K562 (cell line): Measurements from ENCODE around the gene LRMDA. TPM values are rescaled to one million over a fixed set of nuclear protein-coding genes. Genes with fewer than 3 reads are reported as not detected.

Source experiments
- CHAMP1 ChIP-seq: fragments of 450-650 bp; IDR thresholded peaks from 2 replicates; pipeline ENCODE4 v1.6.1; 2016; ENCODE audit warnings: mild to moderate bottlenecking
- EP300 ChIP-seq: IDR thresholded peaks from 2 replicates; pipeline ENCODE4 v1.6.1; 2012; ENCODE audit warnings: low read length, improper control_type of control experiment
- FOXA3 ChIP-seq, 2 experiments: fragments of 450-650 bp in 1 of 2; sonication (generic) in 1 of 2; formaldehyde crosslinking; IDR thresholded peaks in 1 of 2; conservative IDR thresholded peaks in 1 of 2; 2 replicates each; pipeline versions ENCODE4 v1.4.0 to v1.8.0; 2020 to 2022; ENCODE audit warnings: mild to moderate bottlenecking in 2 of 2, missing genetic modification reagents in 1 of 2
- GATAD2B ChIP-seq: fragments of 450-650 bp; IDR thresholded peaks from 2 replicates; pipeline ENCODE4 v1.6.1; 2017; ENCODE audit warnings: mild to moderate bottlenecking, borderline replicate concordance
- HEY1 ChIP-seq: fragments of 250-450 bp; sonication (Bioruptor Pico); IDR thresholded peaks from 2 replicates; pipeline ENCODE4 v1.5.0; 2020; ENCODE audit warnings: mild to moderate bottlenecking, moderate library complexity, borderline replicate concordance
- STAG1 ChIP-seq: sonication (generic); formaldehyde crosslinking; IDR thresholded peaks from 2 replicates; pipeline ENCODE4 v1.5.0; 2020; ENCODE audit warnings: missing genetic modification reagents, borderline replicate concordance
- TAF9B ChIP-seq: fragments of 450-650 bp; IDR thresholded peaks from 2 replicates; pipeline ENCODE4 v1.6.1; 2018; ENCODE audit warnings: mild to moderate bottlenecking; ENCODE audit not compliant: partially characterized antibody
- ZNF316 ChIP-seq: fragments of 450-650 bp; IDR thresholded peaks from 2 replicates; pipeline ENCODE4 v1.6.1; 2016
- polyA plus RNA-seq, 8 experiments: library from polyadenylated mRNA; depleted of rRNA in 4 of 8; stranded (reverse) in 5 of 8; unstranded in 3 of 8; fragments of >200 nt; fragmentation: Nextera tagmentation in 2 of 8; fragmentation: Illumina TruSeq in 1 of 8; extraction: Ambion mirVana in 2 of 8; extraction: Trizol in 1 of 8; gene quantifications; 2 replicates each; pipeline versions ENCODE4 v1.2.1 to v1.2.3, GENCODE V29; 2011 to 2014; ENCODE audit warnings: inconsistent platforms in 1 of 8, missing spikeins in 1 of 8
- total RNA-seq, 7 experiments: library from RNA; depleted of rRNA in 6 of 7; stranded (reverse); fragments of >200 nt in 6 of 7; fragmentation: Illumina TruSeq in 2 of 7; extraction: Trizol in 2 of 7; gene quantifications; 2 replicates each; pipeline versions ENCODE4 v1.2.1 to v1.2.3, GENCODE V29; 2011 to 2021; ENCODE audit warnings: low replicate concordance in 1 of 7
- TF ChIP-seq, protein P1 (sequence below): sonication (generic); formaldehyde crosslinking; IDR thresholded peaks from 2 replicates; pipeline ENCODE4 v1.8.0; 2023; ENCODE audit warnings: mild to moderate bottlenecking, missing genetic modification reagents

Gene LRMDA
- total and polyA plus RNA-seq, 9 of the 15 experiments (the other 6 are each of a cell fraction or from before 2014, with no cell fraction given) = 0.25 TPM; not detected in 8

- TF ChIP-seq CHAMP1 = no peak
- no peak for TF ChIP-seq TAF9B
- TF ChIP-seq, protein P1, sequence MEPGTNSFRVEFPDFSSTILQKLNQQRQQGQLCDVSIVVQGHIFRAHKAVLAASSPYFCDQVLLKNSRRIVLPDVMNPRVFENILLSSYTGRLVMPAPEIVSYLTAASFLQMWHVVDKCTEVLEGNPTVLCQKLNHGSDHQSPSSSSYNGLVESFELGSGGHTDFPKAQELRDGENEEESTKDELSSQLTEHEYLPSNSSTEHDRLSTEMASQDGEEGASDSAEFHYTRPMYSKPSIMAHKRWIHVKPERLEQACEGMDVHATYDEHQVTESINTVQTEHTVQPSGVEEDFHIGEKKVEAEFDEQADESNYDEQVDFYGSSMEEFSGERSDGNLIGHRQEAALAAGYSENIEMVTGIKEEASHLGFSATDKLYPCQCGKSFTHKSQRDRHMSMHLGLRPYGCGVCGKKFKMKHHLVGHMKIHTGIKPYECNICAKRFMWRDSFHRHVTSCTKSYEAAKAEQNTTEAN = no peak
- TF ChIP-seq STAG1 (CRISPR knock-in tag) = no peak
- no peak for TF ChIP-seq ZNF316
- no peak for TF ChIP-seq HEY1 (CRISPR knock-in tag)
- no peak for TF ChIP-seq EP300
- TF ChIP-seq GATAD2B = no peak
- no peak for TF ChIP-seq FOXA3 (CRISPR knock-in tag; conservative IDR thresholded peaks at IDR 0.05 in 1 of 2, IDR thresholded peaks at IDR 0.05 in 1 of 2)
Observed at GRCh38 chr10:76338187-76338586, 906.8 kb downstream of the LRMDA start (continued).
